Mesendoderm (in vitro differentiated cells): Measurements from ENCODE around the gene SUV39H1. TPM values are rescaled to one million over a fixed set of nuclear protein-coding genes. Genes with fewer than 3 reads are reported as not detected.
A peak's percentile ranks its signal among the peaks of the same experiment; 100 is the strongest.

ENCODE experiments used
- DNase-seq: peaks from one replicate; pipeline ENCODE4 v3.0.0; 2013
- H2AK5ac ChIP-seq: 2 replicates; pipeline ENCODE4 v1.6.1; 2013; ENCODE audit warnings: low read length, inconsistent platforms
- H2BK120ac ChIP-seq: 2 replicates; pipeline ENCODE4 v1.6.1; 2013; ENCODE audit warnings: low read depth, mild to moderate bottlenecking, low read length, moderate library complexity, mixed read lengths
- H2BK15ac ChIP-seq: replicated peaks from 2 replicates; pipeline ENCODE4 v1.6.1; 2013; ENCODE audit warnings: low read depth, mild to moderate bottlenecking, moderate library complexity
- H2BK5ac ChIP-seq: 2 replicates; pipeline ENCODE4 v1.6.1; 2013; ENCODE audit warnings: low read length, inconsistent platforms
- H3K18ac ChIP-seq: 2 replicates; pipeline ENCODE4 v1.6.1; 2013; ENCODE audit warnings: mild to moderate bottlenecking, low read length, mixed read lengths
- H3K23ac ChIP-seq: one replicate; pipeline ENCODE4 v1.6.1; 2013; ENCODE audit warnings: low read length
- H3K27ac ChIP-seq: 2 replicates; pipeline ENCODE4 v1.5.1; 2013; ENCODE audit warnings: low read depth, mild to moderate bottlenecking, inconsistent platforms, low read length, moderate library complexity
- H3K27me3 ChIP-seq: 2 replicates; pipeline ENCODE4 v1.6.1; 2013; ENCODE audit warnings: low read length, control low read depth, mild to moderate bottlenecking, inconsistent platforms; ENCODE audit not compliant: insufficient read depth, poor library complexity
- H3K36me3 ChIP-seq: 2 replicates; pipeline ENCODE4 v1.6.1; 2013; ENCODE audit warnings: low read length, inconsistent platforms; ENCODE audit not compliant: control insufficient read depth, insufficient read depth
- H3K4ac ChIP-seq: one replicate; pipeline ENCODE4 v1.6.1; 2013; ENCODE audit warnings: low read depth, mild to moderate bottlenecking, low read length, moderate library complexity
- H3K4me1 ChIP-seq: 2 replicates; pipeline ENCODE4 v1.6.1; 2013; ENCODE audit warnings: low read depth, low read length, inconsistent platforms; ENCODE audit not compliant: control insufficient read depth
- H3K4me2 ChIP-seq: 2 replicates; pipeline ENCODE4 v1.6.1; 2013; ENCODE audit warnings: low read length
- H3K4me3 ChIP-seq: 2 replicates; pipeline ENCODE4 v1.5.1; 2013; ENCODE audit warnings: mild to moderate bottlenecking, low read length
- H3K56ac ChIP-seq: one replicate; pipeline ENCODE4 v1.6.1; 2013; ENCODE audit warnings: low read length
- H3K79me1 ChIP-seq: 2 replicates; pipeline ENCODE4 v1.6.1; 2013; ENCODE audit warnings: low read length, inconsistent platforms
- H3K79me2 ChIP-seq: 2 replicates; pipeline ENCODE4 v1.6.1; 2013; ENCODE audit warnings: mild to moderate bottlenecking, low read length; ENCODE audit not compliant: control insufficient read depth, insufficient read depth
- H3K9ac ChIP-seq: 2 replicates; pipeline ENCODE4 v1.6.1; 2013; ENCODE audit warnings: low read length, inconsistent platforms
- H4K5ac ChIP-seq: one replicate; pipeline ENCODE4 v1.6.1; 2013; ENCODE audit warnings: low read length
- H4K8ac ChIP-seq: one replicate; pipeline ENCODE4 v1.6.1; 2013; ENCODE audit warnings: low read depth, mild to moderate bottlenecking, control low read depth, low read length, moderate library complexity
- WGBS: extraction: QIAGEN DNeasy Blood & Tissue Kit; methylation state at CpG from one replicate; pipeline ENCODE4 v1.1.7; 2013; ENCODE audit warnings: low lambda C conversion rate, missing lambda C conversion rate; ENCODE audit not compliant: insufficient coverage; ENCODE audit errors: extremely low coverage; 5-methylcytosine and 5-hydroxymethylcytosine counted together
- small RNA-seq: library from polyadenylated mRNA; stranded (forward); fragments of <200 nt; extraction: miRNeasy Mini kit (QIAGEN cat#:217004); gene quantifications from one replicate; pipeline ENCODE3, GENCODE V24; 2013; ENCODE audit not compliant: insufficient read depth

Gene SUV39H1

GRCh38 chrX:48754238-48754637 lies 57.7 kb downstream of the SUV39H1 start:
- no peak overlapping the region for H2BK120ac ChIP-seq
- H3K4ac ChIP-seq: no peak overlapping the region
- H3K79me1 ChIP-seq: no peaks in the 10 kb centered on the region
- no peak overlapping the region for H2BK5ac ChIP-seq
- no peak overlapping the region for H2BK15ac ChIP-seq
- H3K27me3 ChIP-seq: no peaks in the 10 kb centered on the region
- no peaks in the 10 kb centered on the region for H3K4me1 ChIP-seq
- no peaks in the 10 kb centered on the region for H3K36me3 ChIP-seq
- H4K5ac ChIP-seq: no peak overlapping the region
- H4K8ac ChIP-seq: no peak overlapping the region
- H2AK5ac ChIP-seq: no peak overlapping the region
- no peak overlapping the region for H3K27ac ChIP-seq
- no peak overlapping the region for H3K4me2 ChIP-seq
- H3K9ac ChIP-seq: no peak overlapping the region
- H3K56ac ChIP-seq: no peak overlapping the region
- no peaks in the 10 kb centered on the region for H3K79me2 ChIP-seq
- no peak overlapping the region for H3K18ac ChIP-seq
- H3K23ac ChIP-seq: no peak overlapping the region
- no CpG with 5 or more reads among the region's 8 CpGs for WGBS
- no peak overlapping the region for H3K4me3 ChIP-seq
- DNase-seq: peak; percentile 9

Small RNA genes within 50 kb of the gene (small RNA-seq; reads per million reads assigned to genes)
- not detected for gene RNU6-1056P
